Stimulated activated naive CD8-positive, alpha-beta T cell treated with anti-CD3 and anti-CD28 coated beads, Interleukin-15, amount 100 ng/mL, for 72 hours (primary cell): ENCODE results near the gene TFPI.
"Not testable (repeated sequence)": the region's sequence is repeated elsewhere in the genome, so short reads cannot be mapped to it uniquely, and the experiment has no call there.

Experiments
- ATAC-seq: fragments of 150-1000 bp; cut with Tn5 transposase; 2 replicates; pipeline ENCODE4 v1.10.0; 2021; ENCODE audit warnings: mild to moderate bottlenecking, moderate library complexity
- DNase-seq, 2 donors: peaks; one replicate each; pipeline ENCODE4 v3.0.0; 2021 to 2022
- H3K27ac Mint-ChIP-seq, 2 donors: one replicate each; pipeline ENCODE4 v1.8.0; 2022; ENCODE audit warnings: mild to moderate bottlenecking in 2 of 2, mixed read lengths in 2 of 2, moderate library complexity in 2 of 2
- H3K27me3 Mint-ChIP-seq: one replicate; pipeline ENCODE4 v1.8.0; 2022; ENCODE audit warnings: mixed read lengths
- H3K4me1 Mint-ChIP-seq: one replicate; pipeline ENCODE4 v1.8.0; 2022; ENCODE audit warnings: mild to moderate bottlenecking, mixed read lengths
- H3K4me3 Mint-ChIP-seq, 2 donors: one replicate each; pipeline ENCODE4 v1.8.0; 2022; ENCODE audit warnings: mild to moderate bottlenecking in 2 of 2, mixed read lengths in 2 of 2, moderate library complexity in 1 of 2
- H3K9me3 Mint-ChIP-seq, 2 donors: one replicate each; pipeline ENCODE4 v1.8.0; 2022; ENCODE audit warnings: mixed read lengths in 2 of 2

TFPI gene

DNA sequence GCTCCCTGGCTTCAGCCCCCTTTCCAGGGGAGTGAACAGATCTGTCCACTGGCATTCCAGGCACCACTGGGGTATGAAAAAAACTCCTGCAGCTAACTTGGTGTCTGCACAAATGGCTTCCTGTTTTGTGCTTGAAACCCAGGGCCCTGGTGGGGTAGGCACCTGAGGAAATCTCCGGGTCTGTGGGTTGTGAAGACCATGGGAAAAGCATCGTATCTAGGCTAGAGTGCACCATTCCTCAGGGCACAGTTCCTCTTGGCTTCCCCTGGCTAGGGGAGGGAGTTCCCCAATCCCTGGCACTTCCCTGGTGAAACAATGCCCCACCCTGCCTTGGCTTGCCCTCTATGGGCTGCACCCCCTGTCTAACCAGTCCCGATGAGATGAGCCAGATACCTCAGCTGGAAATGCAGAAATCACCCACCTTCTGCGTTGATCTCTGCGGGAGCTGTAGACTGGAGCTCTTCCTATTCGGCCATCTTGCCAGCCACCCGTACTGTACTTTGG lies 34.1 kb downstream of the TFPI start:
- H3K4me3 Mint-ChIP-seq = no peak overlapping the region
- no peak overlapping the region for H3K27ac Mint-ChIP-seq
- ATAC-seq = no peak
- DNase-seq = no peak
- H3K27me3 Mint-ChIP-seq = no peaks in the 10 kb centered on the region
- H3K9me3 Mint-ChIP-seq = peaks cover 5 to 21% of the 10 kb centered on the region in 2 donors
- H3K4me1 Mint-ChIP-seq = no peaks in the 10 kb centered on the region

DNA sequence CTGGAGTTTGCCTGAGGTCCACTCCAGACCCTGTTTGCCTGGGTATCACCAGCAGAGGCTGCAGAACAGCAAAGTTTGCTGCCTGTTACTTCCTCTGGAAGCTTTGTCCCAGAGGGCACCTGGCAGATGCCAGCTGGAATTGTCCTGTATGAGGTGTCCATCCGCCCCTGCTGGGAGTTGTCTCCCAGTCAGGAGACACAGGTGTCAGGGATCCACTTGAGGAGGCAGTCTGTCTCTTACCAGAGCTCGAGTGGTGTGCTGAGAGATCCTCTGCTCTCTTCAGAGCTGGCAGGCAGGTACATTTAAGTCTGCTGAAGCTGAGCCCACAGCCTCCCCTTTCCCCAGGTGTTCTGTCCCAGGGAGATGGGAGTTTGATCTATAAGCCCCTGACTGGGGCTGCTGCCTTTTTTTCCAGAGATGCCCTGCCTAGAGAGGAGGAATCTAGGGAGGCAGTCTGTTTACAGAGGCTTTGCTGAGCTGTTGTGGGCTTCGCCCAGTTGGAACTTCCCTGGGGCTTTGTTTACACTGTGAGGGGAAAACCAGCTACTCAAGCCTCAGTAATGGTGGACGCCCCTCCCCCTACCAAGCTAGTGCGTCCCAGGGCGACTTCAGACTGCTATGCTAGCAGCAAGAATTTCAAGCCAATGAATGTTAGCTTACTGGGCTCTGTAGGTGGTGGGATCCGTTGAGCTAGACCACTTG lies 34.7 kb downstream of the TFPI start:
- H3K4me1 Mint-ChIP-seq = no peaks in the 10 kb centered on the region
- H3K4me3 Mint-ChIP-seq = no peak overlapping the region
- peaks cover 5 to 21% of the 10 kb centered on the region in 2 donors for H3K9me3 Mint-ChIP-seq
- ATAC-seq (no peak), DNase-seq (no peak)
- no peak overlapping the region for H3K27ac Mint-ChIP-seq
- H3K27me3 Mint-ChIP-seq = no peaks in the 10 kb centered on the region

DNA sequence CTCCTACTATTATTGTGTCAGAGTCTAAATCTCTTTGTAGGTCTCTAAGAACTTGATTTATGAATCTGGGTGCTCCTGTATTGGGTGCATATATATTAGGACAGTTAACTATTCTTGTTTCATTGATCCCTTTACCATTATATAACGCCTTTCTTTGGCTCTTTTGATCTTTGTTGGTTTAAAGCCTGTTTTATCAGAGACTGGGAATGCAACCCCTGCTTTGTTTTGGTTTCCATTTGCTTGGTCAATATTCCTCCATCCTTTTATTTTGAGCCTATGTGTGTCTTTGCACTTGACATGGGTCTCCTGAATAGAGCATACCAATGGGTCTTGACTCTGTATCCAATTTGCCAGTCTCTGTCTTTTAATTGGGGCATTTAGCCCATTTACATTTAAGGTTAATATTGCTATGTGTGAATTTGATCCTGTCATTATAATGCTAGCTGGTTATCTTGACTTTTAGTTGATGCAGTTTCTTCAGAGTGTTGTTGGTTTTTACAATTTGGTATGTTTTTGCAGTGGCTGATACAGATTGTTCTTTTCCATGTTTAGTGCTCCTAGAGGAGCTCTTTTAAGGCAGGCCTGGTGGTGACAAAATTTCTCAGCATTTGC lies 36.4 kb downstream of the TFPI start:
- H3K27ac Mint-ChIP-seq, DNase-seq, ATAC-seq: not testable (repeated sequence)

DNA sequence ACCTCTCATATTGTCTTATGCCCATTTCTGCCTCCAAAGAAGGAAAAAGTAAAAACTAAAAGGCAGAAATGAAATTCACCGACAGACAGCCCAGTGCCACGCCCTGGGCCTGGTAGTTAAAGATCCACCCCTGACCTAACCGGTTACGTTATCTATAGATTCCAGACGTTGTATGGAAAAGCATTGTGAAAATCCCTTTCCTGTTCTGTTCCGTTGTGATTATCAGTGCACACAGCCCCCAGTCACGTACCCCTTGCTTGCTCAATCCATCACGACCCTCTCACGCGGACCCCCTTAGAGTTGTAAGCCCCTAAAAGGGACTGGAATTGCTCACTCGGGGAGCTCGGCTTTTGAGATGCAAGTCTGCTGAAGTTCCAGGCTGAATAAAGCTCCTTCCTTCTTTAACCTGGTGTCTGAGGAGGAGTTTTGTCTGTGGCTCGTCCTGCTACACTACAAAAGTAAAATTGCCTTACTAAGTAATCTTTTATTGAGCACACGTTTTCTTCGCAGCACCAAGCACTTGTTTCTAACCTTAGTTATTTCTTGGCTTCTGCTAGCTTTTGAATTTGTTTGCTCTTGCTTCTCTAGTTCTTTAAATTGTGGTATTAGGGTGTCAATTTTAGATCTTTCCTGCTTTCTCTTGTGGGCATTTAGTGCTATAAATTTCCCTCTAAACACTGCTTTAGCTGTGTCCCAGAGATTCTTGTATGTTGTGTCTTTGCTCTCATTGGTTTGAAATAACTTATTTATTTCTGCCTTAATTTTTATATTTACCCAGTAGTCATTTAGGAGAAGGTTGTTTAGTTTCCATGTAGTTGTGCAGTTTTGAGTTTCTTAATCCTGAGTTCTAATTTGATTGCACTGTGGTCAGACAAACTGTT lies 37.4 kb downstream of the TFPI start:
- DNase-seq, H3K4me3 Mint-ChIP-seq, ATAC-seq, H3K27ac Mint-ChIP-seq, H3K27me3 Mint-ChIP-seq, H3K4me1 Mint-ChIP-seq: not testable (repeated sequence)
- H3K9me3 Mint-ChIP-seq = peaks cover 5 to 21% of the 10 kb centered on the region in 2 donors

More for the DNA sequence above, 36.4 kb downstream of the TFPI start:
- H3K27me3 Mint-ChIP-seq, H3K4me3 Mint-ChIP-seq, H3K4me1 Mint-ChIP-seq: not testable (repeated sequence)
- H3K9me3 Mint-ChIP-seq = peaks cover 5 to 21% of the 10 kb centered on the region in 2 donors

DNA sequence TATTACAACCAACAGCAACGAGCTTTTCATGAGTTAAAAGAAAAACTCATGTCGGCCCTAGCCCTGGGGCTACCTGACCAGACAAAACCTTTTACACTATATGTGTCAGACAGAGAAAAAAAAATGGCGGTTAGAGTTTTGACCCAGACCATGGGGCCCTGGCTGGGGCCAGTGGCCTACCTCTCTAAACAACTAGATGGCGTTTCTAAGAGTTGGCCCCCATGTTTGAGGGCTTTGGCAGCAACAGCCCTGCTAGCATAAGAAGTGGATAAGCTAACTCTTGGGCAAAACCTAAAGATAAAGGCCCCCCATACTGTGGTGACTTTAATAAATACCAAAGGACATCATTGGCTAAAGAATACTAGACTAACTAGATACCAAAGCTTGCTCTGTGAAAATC lies 39.3 kb downstream of the TFPI start:
- no peak overlapping the region for H3K4me3 Mint-ChIP-seq
- ATAC-seq (no peak), DNase-seq (no peak)
- H3K9me3 Mint-ChIP-seq = peaks cover 5 to 21% of the 10 kb centered on the region in 2 donors
- H3K27ac Mint-ChIP-seq = no peak overlapping the region
- peaks cover 4% of the 10 kb centered on the region for H3K4me1 Mint-ChIP-seq
- H3K27me3 Mint-ChIP-seq = peaks cover 6% of the 10 kb centered on the region

DNA sequence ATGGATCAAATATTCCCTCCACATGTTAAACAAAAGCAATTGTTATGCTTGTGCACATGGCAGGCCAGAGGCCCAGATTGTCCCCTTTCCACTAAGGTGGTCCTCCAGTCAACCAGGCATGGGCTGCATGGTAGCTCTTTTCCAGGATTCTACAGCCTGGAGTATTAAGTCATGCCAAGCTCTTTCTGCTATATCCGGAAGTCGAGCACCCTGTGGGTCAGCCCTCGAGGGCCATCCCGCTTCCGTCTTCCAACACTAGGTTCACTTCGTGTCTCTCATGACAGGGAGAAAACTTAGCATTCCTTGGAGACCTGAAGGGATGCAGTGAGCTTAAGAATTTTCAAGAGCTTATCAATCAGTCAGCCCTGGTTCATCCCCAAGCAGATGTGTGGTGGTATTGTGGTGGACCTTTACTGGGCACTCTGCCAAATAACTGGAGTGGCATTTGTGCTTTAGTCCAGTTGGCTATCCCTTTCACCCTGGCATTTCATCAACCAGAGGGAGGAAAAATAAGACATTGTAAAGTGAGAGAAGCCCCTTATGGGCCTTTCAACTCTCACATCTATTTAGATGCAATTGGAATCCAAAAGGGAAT lies 39.9 kb downstream of the TFPI start:
- Mint-ChIP-seq H3K27me3 (peaks cover 12% of the 10 kb centered on the region), H3K9me3 (peaks cover 5 to 21% of the 10 kb centered on the region in 2 donors)
- ATAC-seq = not testable (repeated sequence)

DNA sequence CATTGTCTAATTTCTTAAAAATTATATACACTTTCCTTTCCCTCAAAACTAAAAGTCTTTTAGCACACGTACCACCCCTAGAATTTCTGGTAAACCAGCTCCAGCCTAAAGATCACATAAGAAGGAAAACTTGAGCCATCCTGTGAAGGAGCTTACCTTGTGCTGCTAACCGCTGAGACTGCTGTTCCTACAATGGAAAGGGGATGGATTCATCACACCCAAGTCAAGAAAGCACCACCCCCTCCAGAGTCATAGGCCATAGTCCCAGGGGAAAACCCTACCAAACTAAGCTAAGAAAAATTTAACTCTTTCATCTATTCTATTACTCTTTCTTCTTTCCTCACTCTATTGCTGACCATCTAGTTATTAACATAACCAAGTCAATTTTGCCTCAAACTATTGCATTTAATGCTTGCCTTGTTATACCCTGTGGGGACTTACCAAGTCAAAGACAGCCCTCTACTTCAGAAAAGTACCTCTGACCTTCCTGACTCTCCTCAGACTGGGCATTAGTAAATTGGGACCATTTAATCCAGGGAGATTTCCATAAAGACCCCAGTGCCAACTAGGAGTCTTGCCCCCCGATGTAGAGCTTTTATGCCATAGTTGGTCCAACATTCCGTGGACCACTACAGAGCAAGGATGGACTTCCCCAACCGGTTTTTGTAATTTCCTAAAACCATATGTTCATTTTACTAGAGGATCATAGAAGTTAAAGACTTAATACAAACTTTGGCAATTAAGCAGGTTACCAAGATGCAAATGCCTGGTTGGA lies 40.6 kb downstream of the TFPI start:
- not testable (repeated sequence) for H3K27ac Mint-ChIP-seq, H3K4me1 Mint-ChIP-seq, DNase-seq, ATAC-seq, H3K4me3 Mint-ChIP-seq
- peaks cover 14% of the 10 kb centered on the region for H3K27me3 Mint-ChIP-seq
- peaks cover 3 to 20% of the 10 kb centered on the region in 2 donors for H3K9me3 Mint-ChIP-seq

More for the DNA sequence above, 39.9 kb downstream of the TFPI start:
- DNase-seq, H3K4me1 Mint-ChIP-seq, H3K4me3 Mint-ChIP-seq, H3K27ac Mint-ChIP-seq: not testable (repeated sequence)

DNA sequence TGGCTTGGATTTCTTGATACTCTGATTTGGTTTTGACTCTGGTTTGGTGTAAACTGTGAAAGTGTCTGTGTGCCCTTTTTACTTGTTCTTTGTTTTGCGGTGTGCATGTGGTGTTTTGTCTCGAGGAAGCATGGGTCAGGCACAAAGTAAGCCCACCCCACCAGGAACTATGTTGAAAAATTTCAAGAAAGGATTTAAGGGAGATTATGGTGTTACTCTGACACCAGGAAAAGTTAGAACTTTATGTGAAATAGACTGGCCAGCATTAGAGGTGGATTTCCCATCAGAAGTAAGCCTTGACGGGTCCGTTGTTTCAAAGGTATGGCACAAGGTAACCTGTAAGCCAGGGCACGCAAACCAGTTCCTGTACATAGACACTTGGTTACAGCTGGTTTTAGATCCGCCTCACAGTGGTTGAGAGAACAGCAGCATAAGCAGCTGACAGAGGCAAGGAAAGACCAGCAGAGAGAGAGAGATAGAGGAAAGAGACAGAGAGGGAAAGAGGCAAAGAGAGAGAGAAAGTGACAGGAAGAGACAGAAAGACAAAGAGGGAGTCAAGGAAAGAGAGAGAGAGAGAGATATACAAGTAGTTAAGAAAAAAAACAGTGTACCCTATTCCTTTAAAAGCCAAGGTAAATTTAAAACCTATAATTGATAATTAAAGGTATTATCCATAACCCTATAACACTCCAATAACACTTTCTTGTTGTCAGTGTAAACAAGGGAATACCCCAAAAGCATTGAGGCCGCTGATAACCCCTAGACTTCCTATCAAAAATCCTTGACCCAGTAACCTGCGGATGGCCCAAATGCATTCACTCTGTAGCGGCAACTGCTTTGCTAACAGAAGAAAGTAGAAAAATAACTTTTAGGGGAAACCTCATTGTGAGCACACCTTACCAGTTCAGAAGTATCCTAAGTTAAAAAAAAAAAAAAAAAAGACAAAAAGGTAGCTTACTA lies 42.6 kb downstream of the TFPI start:
- H3K9me3 Mint-ChIP-seq = peaks cover 0 to 3% of the 10 kb centered on the region in 2 donors
- no peak for DNase-seq
- H3K4me3 Mint-ChIP-seq = no peak overlapping the region

DNA sequence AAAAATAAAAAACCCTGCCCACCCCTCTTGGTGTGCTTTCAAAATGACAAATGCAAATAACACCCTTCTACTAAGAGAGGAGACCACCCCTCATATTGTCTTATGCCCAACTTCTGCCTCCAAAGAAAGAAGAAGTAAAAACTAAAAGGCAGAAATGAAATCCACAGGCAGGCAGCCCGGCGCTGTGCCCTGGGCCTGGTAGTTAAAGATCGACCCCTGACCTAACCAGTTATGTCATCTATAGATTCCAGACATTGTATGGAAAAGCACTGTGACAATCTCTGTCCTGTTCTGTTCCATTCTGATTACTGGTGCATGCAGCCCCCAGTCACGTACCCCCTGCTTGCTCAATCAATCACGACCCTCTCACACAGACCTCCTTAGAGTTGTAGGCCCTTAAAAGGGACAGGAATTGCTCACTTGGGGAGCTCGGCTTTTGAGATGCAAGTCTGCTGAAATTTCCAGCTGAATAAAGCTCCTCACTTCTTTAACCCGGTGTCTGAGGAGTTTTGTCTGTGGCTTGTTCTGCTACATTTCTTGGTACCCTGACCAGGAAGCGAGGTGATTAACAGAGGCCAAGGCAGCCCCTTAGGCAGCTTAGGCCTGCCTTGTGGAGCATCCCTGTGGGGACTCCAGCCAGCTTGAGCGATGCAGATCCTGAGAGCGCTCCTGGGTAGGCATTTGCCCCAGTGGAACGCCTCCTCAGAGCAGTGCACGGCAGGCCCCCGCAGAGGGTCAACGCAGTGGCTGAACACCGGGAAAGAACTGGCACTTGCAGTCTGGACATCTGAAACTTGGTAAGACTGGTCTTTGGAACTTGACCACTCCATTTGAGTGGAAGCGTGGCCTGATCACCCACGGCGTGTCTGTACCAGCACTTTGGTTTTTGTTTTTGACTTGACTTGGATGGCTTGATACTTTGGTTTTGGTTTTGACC lies 43.5 kb downstream of the TFPI start:
- H3K4me3 Mint-ChIP-seq, H3K4me1 Mint-ChIP-seq, H3K9me3 Mint-ChIP-seq, DNase-seq, ATAC-seq: not testable (repeated sequence)
- peak overlapping the region in 1 of 2 donors; percentile 4 for H3K27ac Mint-ChIP-seq
- H3K27me3 Mint-ChIP-seq = peaks cover 14% of the 10 kb centered on the region

More for the DNA sequence above, 42.6 kb downstream of the TFPI start:
- ATAC-seq = no peak
- Mint-ChIP-seq H3K27ac (no peak overlapping the region), H3K27me3 (peaks cover 14% of the 10 kb centered on the region), H3K4me1 (peaks cover 6% of the 10 kb centered on the region)

DNA sequence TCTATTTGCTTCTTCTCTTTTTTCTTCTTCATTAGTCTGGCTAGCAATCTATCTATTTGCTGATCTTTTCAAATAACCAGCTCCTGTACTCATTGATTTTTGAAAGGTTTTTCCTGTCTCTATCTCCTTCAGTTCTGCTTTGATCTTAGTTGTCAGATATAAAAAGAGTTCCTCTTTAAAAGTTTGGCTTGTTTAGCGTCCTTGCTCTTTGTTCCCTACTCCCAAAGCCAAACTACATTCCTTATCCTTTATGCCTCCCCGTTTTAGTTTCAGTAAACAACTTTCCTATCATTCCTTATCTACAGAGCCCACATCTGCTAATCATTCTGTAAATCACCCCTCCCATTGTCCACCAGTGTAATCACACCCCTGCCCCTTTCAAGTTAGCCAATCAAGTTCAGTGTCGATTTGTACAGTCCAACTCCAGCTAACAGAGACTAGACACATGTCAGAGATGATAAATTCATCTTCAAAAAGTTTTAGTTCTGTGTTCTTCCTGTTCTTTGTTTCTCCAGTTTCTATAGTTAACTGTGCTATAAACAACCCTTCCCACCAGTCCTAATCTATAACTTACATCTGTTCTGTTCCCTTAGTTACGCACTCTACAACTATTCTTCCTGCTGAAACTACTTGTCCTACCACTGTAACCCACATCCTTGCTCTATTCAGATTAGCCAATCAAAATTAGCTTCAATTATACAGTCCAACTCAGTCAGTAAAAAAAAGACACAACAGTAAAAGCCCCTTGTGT lies 44.4 kb downstream of the TFPI start:
- Mint-ChIP-seq H3K27ac (peak overlapping the region in 1 of 2 donors; percentile 4), H3K9me3 (no peaks in the 10 kb centered on the region)

DNA sequence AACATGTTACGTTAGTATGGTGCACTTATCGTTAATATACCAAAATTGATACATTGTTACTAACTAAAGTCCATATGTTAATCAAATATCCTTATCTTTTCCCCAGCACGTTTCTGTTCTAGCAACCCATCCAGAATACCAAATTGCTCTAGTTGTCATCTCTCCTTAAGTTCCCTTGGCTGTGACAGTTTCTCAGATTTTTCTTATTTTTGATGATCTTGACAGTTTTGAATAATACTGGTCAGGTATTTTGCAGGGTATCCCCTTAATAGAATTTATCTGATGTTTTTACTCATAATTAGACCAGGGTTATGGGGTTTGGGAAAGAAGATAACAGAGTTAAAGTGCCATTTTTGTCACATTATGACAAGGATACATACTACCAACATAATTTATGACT lies 47.8 kb downstream of the TFPI start:
- H3K9me3 Mint-ChIP-seq = no peaks in the 10 kb centered on the region
- H3K4me1 Mint-ChIP-seq = peaks cover 12% of the 10 kb centered on the region
- peaks cover 21% of the 10 kb centered on the region for H3K27me3 Mint-ChIP-seq
- DNase-seq (no peak), ATAC-seq (no peak)
- no peak overlapping the region for H3K27ac Mint-ChIP-seq
- no peak overlapping the region for H3K4me3 Mint-ChIP-seq

More for the DNA sequence above, 44.4 kb downstream of the TFPI start:
- H3K4me3 Mint-ChIP-seq = no peak overlapping the region
- H3K4me1 Mint-ChIP-seq = peaks cover 6% of the 10 kb centered on the region
- peaks cover 14% of the 10 kb centered on the region for H3K27me3 Mint-ChIP-seq
- ATAC-seq (no peak), DNase-seq (no peak)

DNA sequence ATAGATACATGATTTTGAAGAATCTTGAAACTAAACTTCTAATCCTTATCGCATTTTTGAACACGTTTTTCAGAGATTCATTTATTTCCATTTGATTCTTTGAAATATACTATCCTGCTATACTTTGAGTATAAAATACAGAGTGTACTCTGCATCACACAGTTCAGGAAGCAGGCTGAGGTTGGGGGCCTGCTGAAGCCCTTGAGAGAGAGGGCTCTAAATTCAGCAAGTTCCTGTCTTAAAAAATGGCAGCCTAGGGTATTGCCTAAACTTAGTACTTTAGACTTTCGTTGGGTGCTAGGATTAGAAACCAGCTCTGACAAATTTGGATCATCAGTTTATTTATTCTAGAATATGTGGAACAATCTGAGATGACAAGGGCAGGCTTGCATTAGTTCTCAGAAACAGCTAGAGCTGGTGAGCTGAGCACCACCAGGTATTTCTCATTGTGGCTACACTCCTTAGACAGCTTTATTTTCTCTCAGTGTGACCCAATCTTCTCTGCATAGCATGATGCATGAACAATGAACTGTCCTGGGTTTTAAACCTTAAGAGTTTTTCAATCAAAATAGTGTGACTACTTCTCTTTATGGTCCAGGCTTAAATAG lies 49.1 kb downstream of the TFPI start:
- ATAC-seq = no peak
- Mint-ChIP-seq H3K4me3 (no peak overlapping the region), H3K4me1 (peaks cover 10% of the 10 kb centered on the region), H3K27me3 (peaks cover 17% of the 10 kb centered on the region), H3K27ac (no peak overlapping the region), H3K9me3 (no peaks in the 10 kb centered on the region)
- DNase-seq = no peak
